ENCODE measurements around the gene PROC.

The PROC gene

GRCh38 chr2:127418300-127419111 lies at the start of gene PROC:
PROC (plus strand) TSS chr2:127418427; CDS start chr2:127419943, 1,516 bp downstream.
- TF ChIP-seq, protein P1, sequence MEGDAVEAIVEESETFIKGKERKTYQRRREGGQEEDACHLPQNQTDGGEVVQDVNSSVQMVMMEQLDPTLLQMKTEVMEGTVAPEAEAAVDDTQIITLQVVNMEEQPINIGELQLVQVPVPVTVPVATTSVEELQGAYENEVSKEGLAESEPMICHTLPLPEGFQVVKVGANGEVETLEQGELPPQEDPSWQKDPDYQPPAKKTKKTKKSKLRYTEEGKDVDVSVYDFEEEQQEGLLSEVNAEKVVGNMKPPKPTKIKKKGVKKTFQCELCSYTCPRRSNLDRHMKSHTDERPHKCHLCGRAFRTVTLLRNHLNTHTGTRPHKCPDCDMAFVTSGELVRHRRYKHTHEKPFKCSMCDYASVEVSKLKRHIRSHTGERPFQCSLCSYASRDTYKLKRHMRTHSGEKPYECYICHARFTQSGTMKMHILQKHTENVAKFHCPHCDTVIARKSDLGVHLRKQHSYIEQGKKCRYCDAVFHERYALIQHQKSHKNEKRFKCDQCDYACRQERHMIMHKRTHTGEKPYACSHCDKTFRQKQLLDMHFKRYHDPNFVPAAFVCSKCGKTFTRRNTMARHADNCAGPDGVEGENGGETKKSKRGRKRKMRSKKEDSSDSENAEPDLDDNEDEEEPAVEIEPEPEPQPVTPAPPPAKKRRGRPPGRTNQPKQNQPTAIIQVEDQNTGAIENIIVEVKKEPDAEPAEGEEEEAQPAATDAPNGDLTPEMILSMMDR (conservative IDR thresholded peaks at IDR 0.05) = no peak
- no peak for TF ChIP-seq ZFX (IDR thresholded peaks at IDR 0.05)
- no peak within 1 kb of the TSS for H3K27ac ChIP-seq

GRCh38 chr2:127370010-127370409 lies 48.2 kb upstream of the PROC start:
- no peak overlapping the region for H3K27ac ChIP-seq
- no peak for TF ChIP-seq ZFX (IDR thresholded peaks at IDR 0.05)
- TF ChIP-seq, protein P1 (conservative IDR thresholded peaks at IDR 0.05) = no peak

GRCh38 chr2:127371037-127371436 lies 47.2 kb upstream of the PROC start:
- TF ChIP-seq, protein P1 (conservative IDR thresholded peaks at IDR 0.05) = no peak
- no peak for TF ChIP-seq ZFX (IDR thresholded peaks at IDR 0.05)
- H3K27ac ChIP-seq = no peak overlapping the region

DNA sequence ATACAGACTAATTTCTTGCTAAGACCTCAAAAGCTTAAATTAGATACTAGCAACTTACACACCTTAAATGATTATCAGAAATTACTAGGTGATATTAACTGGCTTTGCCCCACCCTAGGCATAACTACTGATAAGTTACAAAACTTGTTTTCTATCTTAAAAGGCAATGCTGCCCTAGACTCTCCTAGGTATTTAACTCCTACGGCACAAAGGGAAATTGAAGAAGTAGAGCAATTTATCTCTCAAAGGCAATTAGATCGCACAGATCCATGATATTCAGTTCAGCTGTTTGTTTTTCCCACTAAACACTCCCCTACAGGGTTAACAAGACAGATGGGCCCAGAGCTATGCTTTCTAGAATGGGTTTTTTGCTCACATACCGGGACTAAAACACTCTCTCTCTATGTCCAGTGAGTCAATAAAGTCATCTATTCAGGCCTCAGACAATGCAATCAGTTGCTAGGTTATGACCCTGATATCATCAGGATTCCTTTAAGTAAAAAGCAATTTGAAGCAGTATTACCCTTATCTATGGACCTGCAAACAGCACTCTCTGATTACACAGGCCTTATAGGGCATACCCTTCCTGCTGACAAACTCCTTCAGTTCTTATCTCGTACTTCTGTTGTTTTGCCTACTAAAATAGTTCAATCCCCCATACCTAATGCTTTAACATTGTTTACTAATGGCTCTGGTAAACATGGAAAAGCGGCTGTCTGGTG lies 44.7 kb upstream of the PROC start:
- TF ChIP-seq ZFX (IDR thresholded peaks at IDR 0.05) = no peak
- TF ChIP-seq, protein P1 (conservative IDR thresholded peaks at IDR 0.05) = no peak
- no peak overlapping the region for H3K27ac ChIP-seq

DNA sequence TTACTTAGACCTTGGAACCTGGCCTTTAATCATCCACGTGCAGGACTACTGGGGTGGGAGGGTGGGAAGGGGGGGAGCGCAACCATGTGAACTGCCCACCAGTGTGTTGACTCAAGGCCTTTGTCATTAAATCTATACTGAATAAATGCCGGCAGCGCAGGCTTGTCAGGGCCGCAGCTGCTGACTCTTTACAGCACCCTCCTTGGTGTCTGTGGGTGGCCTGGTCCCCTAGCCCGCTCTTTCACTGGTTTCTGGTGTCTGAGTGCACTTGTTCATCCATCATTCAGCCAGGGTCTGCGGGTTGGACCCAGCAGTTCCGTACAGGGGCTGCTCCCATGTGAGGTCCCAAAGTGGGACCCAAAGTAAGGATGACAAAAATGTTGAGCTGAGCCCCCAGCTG lies 42.0 kb upstream of the PROC start:
- TF ChIP-seq, protein P1 (conservative IDR thresholded peaks at IDR 0.05) = no peak
- no peak overlapping the region for H3K27ac ChIP-seq

GRCh38 chr2:127377262-127377661 lies 41.0 kb upstream of the PROC start:
- TF ChIP-seq ZFX (IDR thresholded peaks at IDR 0.05) = no peak
- TF ChIP-seq, protein P1 (conservative IDR thresholded peaks at IDR 0.05) = no peak
- H3K27ac ChIP-seq = no peak overlapping the region

GRCh38 chr2:127378720-127379119 lies 39.5 kb upstream of the PROC start:
- H3K27ac ChIP-seq = no peak overlapping the region
- no peak for TF ChIP-seq ZFX (IDR thresholded peaks at IDR 0.05)
- TF ChIP-seq, protein P1 (conservative IDR thresholded peaks at IDR 0.05) = no peak
